ENCODE results near the gene PRDX5. TPM values are rescaled to one million over a fixed set of nuclear protein-coding genes. Genes with fewer than 3 reads are reported as not detected.

The PRDX5 gene
- total and polyA plus RNA-seq, 9 of the 15 experiments (the other 6 are each of a cell fraction or from before 2014, with no cell fraction given): 40.8 to 327 (median 204) TPM

- TF ChIP-seq ZNF318 (IDR thresholded peaks at IDR 0.05; ENCODE audit: borderline replicate concordance in 1 of 2, low read depth in 1 of 2): 0 out of 4 replicates have a peak, but pooled peaks of 1 of the 2 experiments have one; percentile 37
- no peak for TF ChIP-seq MXI1 (IDR thresholded peaks at IDR 0.05; ENCODE audit: low read depth, low read length)
- peak; percentile 16; the same call in 1 of the 2 replicates for TF ChIP-seq RB1 (IDR thresholded peaks at IDR 0.05; ENCODE audit: low read depth)
- peak; percentile 61 for TF ChIP-seq PHF8 (IDR thresholded peaks at IDR 0.05; ENCODE audit: borderline replicate concordance, low read length)
- TF ChIP-seq LEF1 (IDR thresholded peaks at IDR 0.05): 0 out of 2 replicates have a peak, but pooled peaks have one; percentile 44
- TF ChIP-seq TBL1XR1 (IDR thresholded peaks at IDR 0.05; ENCODE audit: low read length in 2 of 2): 0 out of 4 replicates have a peak, but pooled peaks of 1 of the 2 experiments have one; percentile 31
- TF ChIP-seq PHB (CRISPR knock-in tag; IDR thresholded peaks at IDR 0.05): no peak
- TF ChIP-seq TRIM28 (IDR thresholded peaks at IDR 0.05): no peak
- TF ChIP-seq SMARCE1 (IDR thresholded peaks at IDR 0.05): peak; percentile 48; the same call in 1 of the 2 replicates
- no peak for TF ChIP-seq PURB (CRISPR knock-in tag; IDR thresholded peaks at IDR 0.05; ENCODE audit: low read depth)
- TF ChIP-seq HOXB6 (CRISPR knock-in tag; IDR thresholded peaks at IDR 0.05; ENCODE audit: borderline replicate concordance): no peak
- TF ChIP-seq ATF1 (CRISPR knock-in tag; IDR thresholded peaks at IDR 0.05): no peak
- peak; percentile 78 for TF ChIP-seq ATF1 (tag; IDR thresholded peaks at IDR 0.05)
- TF ChIP-seq TSHZ1 (CRISPR knock-in tag; IDR thresholded peaks at IDR 0.05): no peak
- TF ChIP-seq CBX5 (IDR thresholded peaks at IDR 0.05; ENCODE audit: borderline replicate concordance, low read depth): no peak
- TF ChIP-seq FOXA3 (CRISPR knock-in tag; conservative IDR thresholded peaks at IDR 0.05 in 1 of 2, IDR thresholded peaks at IDR 0.05 in 1 of 2): no peak; a peak in 1 of 4 replicates
These were observed 13.4 kb upstream of the PRDX5 start (continued) for GRCh38 chr11:64304316-64305072.
